ENCODE measurements around the gene WWC2.
"Not testable (repeated sequence)": the region's sequence is repeated elsewhere in the genome, so short reads cannot be mapped to it uniquely, and the experiment has no call there.

Gene WWC2

DNA sequence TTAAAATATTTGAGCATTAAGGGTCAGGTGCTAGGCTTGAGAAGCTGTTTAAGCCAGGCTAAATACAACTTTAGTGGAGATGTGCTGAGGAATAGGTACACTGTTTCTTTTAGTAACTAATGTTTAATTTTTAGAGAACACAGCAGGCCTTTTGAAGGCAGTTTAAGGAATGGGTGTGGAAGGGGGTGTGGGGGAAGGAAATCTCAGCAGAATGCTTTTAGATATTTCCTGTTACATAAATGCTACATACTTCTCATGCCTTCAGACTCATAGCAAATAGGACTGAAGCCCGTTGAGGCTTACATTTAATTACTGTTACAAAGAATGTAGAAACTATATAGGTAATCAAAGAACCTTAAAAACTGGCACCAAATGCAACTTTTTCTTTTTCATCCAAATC lies 66.3 kb downstream of the WWC2 start:
- in situ Hi-C loops (cut with MboI; ENCODE audit: low sequenced_read_pairs): no loop called here

DNA sequence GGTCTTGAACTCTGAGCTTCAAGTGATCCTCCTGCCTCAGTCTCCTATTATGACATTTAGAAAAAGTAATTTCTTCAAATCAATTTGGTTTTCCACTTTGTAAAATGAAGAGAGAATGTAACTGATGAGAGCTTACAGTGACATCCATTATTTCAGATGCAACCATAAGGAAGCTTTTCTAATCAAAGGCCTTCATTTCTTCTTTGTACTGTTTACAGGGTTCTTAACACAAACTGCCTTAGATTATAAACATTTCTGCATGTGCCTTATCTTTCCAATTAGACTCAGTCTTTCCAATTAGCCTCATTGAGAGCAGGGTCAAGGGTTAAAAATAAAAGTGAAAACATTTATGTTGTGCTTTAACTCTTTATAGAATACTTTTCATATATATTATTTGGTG lies 71.8 kb downstream of the WWC2 start:
- in situ Hi-C loops (cut with MboI; ENCODE audit: low sequenced_read_pairs): no loop called here

DNA sequence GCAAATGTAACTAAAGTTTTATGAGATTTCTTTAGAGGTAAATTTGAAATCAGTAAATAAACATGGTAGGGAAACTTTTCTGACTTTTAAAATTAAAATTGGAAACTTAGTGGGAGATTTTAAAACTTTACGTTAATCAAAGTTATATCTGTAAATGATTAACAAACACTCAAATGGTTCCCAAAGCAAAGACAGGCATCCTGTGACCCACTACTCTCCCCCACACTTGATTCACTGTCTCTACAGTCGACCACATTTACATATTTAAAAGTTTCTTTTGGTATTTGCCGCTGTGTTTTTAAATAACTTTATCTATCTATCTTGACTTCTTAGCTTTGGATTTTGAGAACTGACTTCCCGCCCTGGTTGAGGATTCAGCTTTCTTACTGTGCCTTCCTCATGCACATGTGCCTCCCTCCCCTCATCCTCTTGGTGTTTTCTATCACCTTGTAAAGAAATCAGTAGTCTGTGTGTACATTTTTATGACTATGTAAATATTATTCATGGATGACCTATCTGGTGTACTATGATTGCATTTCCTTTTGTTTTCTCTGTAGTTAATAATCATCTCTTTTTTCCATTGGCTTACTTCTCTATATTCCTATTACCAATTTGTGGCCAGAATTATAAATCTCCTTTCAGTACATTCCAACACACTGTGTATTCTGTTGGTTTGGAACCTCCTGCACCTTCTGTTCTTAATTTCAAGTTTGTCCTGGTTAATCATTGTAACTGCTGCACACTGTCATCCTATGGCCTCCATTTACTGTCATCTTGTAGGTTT lies 72.6 kb downstream of the WWC2 start:
- in situ Hi-C loops (cut with MboI; ENCODE audit: low sequenced_read_pairs): no loop called here

DNA sequence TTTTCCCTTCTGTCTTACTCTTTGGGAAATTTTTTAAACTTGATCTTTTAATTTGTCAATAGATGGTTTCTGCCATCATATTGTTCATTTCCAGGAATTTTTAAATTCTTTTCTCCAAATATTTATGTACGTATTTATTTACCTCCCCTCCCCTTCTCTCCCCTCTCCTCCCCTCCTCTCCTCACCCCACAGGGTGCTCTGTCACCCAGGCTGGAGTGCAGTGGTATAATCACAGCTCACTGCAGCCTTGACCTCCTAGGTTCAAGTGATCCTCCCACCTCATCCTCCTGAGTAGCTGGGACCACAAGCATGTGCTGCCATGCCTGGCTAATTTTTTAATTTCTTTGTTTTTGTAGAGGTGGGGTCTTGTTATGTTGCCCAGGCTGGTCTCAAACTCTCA lies 73.8 kb downstream of the WWC2 start:
- in situ Hi-C loops (cut with MboI; ENCODE audit: low sequenced_read_pairs): no loop called here

DNA sequence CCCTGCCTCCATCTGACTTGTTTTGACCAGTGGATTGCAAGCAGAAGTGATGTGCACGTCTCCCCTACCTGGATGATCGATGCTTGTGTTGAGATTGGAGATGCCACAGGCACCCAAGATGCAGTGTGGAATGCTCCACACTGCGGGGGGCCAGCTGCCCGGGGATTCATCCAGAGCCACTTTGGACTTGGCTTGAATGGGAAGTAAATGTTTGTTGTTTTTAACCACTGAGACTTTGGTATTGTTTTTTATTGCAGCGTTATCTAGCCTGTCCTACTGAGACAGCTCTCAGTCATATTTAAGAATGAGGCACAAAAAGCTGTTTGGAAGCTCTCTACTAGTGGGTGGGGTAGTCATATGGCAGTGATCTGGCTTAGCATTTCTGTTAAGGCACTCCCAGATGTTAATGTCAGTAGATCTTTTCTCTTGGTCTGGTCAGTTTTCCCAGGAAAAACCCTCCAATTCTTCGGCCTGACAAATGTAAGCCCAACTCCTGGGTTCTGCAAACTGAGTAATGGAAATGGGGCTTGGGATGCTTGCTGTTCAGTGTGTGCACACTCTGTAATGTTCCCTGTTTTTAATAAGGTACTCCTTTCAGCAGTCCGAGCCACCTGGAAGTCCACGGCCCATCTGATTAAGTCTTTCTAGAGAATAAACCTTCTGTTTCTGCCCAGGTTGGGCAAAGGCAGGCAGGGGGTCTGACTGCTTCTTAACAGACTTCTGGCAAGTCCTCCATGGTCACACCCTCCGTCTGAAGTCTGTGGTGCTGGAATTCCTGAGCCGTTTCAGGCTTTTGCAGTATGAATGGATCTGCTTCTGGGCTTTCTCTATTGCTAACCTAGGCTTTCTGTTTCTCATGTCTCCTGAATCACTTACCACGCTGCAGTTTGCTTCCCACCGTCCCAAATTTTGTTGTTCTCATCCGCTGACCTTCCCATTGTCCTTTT lies 74.8 kb downstream of the WWC2 start:
- in situ Hi-C loops (cut with MboI; ENCODE audit: low sequenced_read_pairs): no loop called here

DNA sequence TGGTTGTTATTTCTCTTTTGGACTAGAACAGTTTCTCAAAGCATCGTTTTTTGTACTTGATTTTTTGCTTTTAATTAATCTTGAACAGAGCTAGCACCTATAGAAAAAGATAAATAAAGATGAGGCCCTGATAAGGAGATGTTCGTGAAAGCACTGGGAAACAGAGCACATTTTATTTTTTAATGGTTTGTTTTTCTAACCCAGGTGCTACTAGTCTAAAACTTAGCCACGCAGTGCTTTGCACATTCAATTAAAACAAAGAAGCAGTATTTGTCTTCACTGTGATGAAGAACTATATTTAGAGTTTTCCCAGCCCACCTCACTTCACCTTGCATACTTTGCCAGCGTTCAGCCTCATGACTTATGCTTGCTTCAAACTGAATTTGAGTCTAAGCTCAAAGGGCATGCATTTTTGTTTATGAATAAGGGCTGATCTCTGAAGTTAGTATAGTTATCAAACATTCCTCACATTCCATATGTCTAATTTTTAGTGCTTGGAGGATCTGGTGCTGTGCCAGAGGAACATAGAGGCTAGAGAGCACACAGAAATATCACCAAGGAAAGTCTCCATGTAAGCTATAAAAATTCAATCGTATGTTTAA lies 76.7 kb downstream of the WWC2 start:
- in situ Hi-C loops (cut with MboI; ENCODE audit: low sequenced_read_pairs): no loop called here

DNA sequence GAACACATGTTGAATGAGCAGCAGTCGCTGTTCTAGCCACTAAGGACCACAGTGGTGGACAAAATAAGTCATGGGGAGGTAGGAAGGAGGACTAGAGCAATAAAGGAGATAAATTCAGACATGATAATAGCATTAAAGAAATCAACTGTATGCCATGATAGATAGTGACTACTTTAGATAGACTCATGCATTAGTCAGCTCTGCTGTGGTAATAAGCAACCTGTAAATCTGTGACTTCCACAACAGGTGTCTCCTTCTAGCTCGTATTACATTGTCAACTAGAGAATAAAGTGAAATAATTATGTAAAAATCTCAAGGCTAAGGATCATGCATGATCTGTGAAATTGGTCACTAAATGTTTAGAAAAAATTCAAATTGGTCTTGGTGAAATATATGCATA lies 77.9 kb downstream of the WWC2 start:
- in situ Hi-C loops (cut with MboI; ENCODE audit: low sequenced_read_pairs): no loop called here

DNA sequence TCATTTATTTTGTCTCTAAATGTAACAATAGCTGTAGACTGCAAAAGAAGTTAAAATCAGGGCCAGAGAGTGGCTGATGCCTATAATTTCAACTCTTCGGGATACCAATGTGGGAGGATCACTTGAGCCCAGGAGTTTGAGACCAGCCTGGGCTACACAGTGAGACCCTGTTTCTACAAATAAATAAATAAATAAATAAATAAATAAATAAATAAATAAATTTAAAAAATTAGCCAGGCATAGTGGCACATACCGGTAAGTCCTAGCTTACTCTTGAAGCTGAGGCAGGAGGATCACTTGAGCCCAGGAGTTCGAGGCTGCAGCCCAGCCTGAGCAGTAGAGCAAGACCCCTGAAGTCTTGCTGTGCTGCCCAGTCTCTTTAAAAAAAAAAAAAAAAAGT lies 79.1 kb downstream of the WWC2 start:
- in situ Hi-C loops (cut with MboI; ENCODE audit: low sequenced_read_pairs): no loop called here

DNA sequence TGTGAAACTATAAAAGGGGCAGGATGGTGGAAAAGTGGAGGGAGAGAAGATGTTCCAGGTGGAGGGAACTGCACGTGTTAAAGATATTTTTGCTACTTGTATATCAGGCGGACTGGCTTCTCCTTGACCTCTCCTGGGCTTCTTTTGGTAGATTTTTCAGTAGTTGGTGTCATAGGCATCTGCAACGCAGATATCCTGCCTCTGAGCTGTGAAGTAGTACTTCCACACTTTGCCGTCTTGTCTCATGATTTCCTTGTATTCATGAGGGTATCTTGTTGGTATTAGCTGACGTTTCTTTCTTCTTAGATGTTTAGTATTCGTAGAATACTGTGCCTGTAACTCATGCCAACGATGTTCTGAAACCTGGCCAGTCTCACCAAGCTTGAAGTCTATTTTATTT lies 81.0 kb downstream of the WWC2 start:
- in situ Hi-C loops (cut with MboI; ENCODE audit: low sequenced_read_pairs): no loop called here

DNA sequence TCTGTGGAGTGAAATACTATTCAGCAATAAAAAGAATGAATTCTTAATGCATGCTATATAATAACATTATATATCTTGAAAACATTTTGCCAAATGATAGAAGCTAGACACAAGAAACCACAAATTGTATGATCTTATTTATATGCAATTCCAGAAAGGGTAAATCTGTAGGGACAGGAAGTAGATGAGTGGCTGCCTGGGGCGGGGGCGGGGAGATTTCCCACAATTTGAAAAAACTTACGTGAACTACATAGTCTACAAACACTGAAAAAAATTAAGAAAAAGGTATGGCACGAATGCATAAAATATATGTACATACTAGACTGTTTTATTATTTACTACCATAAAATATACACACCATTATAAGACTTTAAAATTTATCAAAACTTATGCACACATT lies 81.6 kb downstream of the WWC2 start:
- in situ Hi-C loops (cut with MboI; ENCODE audit: low sequenced_read_pairs): no loop called here

DNA sequence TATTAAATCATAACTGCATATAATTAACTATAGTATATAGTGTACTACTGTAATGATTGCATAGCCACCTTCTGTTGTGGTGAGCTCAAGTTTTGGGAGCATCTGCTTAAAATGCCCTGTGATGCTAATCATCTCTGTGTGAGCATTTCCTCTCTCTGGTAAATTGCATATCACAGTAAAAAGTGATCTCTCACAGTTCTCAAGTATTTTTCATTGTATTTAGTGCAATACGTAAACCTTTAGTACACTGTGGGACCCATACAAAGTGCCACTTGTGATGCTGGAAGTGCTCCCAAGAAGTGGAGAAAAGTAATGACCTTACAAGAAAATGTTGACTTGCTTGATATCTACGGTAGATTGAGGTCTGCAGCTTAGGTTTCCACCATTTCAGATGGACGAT lies 82.0 kb downstream of the WWC2 start:
- in situ Hi-C loops (cut with MboI; ENCODE audit: low sequenced_read_pairs): no loop called here

DNA sequence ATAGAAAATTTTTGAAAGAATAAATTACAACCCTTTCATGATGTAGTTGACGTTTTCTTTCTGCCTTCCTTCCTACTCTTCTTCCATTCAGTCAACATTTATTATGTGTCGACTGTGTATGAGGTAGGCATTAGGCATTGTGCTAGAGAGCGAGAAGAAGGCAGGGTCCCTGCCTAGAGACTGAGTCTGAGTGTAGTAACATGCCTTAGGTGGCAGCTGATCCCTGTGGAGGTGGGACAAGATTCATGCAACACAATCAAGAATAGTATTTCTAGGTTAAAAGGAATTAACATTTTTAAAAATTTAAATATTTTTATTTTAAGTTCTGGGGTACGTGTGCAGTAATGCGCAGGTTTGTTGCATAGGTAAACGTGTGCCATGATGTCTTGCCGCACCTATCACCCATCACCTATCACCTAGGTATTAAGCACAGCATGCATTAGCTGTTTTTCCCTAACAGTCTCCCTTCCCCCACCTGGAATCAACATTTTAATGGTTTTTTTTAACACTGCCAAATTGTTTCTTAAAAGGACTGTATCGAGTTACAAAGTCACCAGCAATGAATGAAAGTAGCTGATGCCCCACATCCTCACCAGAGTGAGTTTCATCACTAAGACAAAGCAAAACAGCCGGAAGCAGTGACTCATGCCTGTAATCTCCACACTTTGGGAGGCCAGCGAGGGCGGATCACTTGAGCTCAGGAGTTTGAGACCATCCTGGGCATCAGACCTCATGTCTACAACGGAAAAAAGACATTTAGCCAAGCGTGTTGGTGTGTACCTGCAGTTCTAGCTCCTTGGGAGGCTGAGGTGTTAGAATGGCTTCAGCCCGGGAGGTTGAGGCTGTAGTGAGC lies 84.0 kb downstream of the WWC2 start:
- in situ Hi-C loops (cut with MboI; ENCODE audit: low sequenced_read_pairs): no loop called here

DNA sequence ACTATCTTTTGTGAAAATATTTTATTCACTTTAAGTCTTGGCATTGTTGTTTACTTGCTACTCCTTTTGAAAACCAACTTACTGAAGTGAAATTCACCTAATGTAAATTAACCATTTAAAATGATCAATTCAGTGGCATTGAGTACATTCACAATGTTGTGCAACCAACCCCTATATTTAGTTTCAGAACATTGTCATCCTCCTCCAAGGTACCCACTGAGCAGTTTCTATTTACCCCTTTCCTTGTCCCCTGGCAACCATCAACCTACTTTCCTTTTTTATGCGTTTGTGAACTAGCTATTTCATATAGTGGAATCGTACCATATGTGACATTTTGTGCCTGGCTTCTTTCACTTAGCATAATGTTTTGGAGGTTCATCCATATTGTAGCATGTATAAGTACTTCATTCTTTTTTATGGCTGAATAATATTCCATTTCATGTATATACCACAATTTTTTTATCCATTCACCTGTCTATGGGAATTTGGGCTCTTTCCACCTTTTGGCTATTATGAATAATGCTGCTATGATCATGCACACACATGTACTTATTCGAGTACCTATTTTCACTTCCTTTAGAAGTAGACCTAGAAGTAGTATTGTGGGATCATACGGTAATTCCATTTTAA lies 85.0 kb downstream of the WWC2 start:
- in situ Hi-C loops (cut with MboI; ENCODE audit: low sequenced_read_pairs): no loop called here

DNA sequence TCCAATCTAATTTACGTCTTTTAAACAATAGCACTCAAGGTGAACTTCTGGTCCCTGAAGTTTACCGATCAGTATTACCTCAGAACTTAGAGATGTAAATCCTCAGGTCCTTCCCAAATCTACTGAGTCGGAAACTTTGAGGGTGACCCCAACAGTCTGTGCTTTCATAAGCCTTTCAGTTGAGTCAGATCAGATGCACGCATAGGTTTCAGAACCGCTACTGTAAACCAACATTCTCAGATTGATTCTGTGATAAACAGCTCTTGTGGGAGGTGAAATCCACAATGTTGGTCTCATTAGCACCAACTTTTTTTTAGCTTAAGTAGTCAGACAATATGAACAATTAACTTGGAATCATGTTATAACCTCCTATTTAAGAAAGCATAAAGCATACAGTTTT lies 86.0 kb downstream of the WWC2 start:
- in situ Hi-C loops (cut with MboI; ENCODE audit: low sequenced_read_pairs): no loop called here

DNA sequence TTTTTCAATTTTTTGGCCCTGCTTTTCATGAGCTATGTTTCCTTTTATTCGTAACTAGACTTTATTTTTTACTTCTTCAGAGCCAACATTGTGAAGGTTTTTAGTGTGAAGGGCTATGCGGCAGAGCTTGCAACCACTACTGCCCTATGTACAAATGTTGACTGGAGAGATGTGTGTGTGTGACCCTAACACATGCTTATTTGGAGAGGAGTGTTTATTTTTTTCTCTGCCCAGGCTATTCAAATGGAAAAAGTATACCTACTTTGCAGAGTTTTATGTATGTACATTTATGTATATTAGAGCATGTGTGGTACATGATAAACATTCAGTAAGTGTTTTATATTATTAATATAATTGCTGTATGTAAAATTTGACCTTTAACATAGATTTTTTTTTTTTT lies 86.5 kb downstream of the WWC2 start:
- in situ Hi-C loops (cut with MboI; ENCODE audit: low sequenced_read_pairs): no loop called here

DNA sequence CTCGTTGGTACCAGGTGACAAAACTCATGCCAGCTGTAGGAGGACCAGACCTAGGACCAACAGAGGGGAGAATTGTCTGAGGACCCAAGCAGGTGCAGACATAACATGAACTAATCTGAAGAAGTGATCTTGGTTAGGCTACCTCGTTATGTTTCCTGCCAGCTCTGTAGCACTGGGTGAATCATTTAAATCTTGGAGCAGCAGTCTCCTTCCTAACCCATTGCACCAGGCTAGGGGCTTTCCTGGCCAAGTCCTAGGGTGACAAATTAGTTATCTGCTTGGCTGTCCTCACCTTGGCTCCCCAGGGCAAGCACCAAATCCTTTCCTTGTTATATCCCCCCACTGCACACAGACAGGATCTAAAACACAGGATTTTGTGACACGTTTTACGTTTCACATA lies 87.8 kb downstream of the WWC2 start:
- in situ Hi-C loops (cut with MboI; ENCODE audit: low sequenced_read_pairs): no loop called here

DNA sequence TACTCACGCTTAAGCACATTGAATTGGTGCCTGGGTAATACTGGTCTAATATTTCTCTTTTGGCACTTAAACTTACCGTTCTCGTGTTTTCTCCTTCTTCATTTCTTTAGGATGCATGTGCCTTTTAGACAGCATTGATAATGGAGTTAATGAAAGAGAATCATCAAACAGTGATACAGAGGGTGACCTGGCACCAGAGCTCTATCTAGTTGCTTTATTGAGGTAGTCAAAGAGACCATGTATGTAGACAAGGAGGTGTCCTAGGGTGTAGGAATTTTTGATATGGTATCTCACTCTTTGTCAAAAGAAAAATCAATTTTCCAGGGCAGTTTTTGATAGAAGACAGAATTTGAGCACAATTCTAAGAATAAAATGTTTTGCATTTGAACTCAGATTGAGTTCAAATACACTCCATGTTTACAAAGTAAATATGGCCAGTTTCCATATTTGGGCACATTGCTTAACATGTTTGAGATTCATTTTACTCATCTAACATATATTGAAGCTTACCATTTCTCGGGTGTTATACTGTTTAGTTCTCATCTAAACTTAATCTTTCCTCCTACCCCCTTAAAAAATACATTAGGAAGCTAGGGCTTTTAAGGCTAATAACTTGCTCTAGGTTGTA lies 92.0 kb downstream of the WWC2 start:
- in situ Hi-C loops (cut with MboI; ENCODE audit: low sequenced_read_pairs): no loop called here

DNA sequence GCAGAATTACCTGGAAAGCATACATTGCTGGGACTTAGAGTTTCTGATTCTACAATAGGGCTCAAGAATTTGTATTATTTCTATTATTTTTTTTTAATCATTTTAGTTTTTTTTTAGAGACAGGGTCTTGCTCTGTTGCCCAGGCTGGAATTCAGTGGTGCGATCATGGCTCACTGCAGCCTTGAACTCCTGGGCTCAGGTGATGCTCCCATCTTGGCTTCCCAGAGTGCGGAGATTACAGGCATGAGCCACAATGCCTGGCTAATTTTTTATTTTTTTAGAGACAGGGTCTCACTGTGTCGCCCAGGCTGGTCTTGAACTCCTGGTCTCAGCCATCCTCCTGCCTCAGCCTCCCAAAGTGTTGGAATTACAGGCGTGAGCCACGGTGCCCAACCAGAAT lies 92.6 kb downstream of the WWC2 start:
- in situ Hi-C loops (cut with MboI; ENCODE audit: low sequenced_read_pairs): no loop called here

DNA sequence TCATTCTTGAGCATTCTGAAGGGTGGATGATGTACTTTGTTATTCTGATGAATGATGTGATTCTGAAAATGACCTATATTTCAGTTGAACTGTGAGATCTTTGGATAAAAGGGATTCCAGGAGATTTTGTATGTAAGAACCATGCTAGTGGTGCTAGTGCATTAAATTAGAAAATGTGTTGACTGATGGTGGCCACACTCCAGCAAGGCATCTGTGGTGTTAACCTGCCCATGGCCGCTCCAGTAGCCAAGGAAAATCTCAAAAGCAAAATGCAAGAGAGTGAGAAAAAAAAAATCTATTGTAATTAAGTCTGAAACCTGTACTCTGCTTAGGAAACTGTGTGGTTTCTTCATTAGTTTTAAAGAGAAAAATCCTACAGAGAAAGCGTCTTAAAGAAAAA lies 93.5 kb downstream of the WWC2 start:
- in situ Hi-C loops (cut with MboI; ENCODE audit: low sequenced_read_pairs): no loop called here

DNA sequence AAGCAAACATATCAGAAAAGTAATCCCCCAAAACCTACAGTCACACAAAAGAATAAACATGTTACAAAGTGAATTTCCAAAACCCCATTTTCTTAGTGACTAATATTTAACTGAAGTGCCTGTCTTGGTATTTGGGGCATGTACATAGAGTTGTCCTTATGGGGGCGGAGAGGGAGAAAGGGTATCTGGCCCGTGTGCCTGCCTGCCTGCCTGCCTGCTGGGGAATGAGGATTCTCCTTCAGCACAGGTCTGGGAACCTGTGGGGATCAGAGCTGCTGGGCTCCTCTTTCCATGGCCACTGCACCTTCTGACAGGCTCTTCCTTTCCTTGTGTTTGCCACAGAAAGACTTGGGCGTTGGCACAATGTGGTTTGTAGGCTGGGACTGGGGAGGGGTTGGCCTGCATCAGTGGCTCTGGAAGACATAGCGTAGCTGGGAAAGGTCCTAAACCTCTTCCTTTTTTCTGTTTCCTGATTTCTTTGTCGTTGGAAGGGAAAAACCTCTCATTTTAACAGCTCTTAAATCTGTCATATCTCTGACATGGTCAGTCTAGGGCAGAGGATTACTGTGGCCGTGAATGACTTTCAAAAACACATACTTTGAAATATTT lies 94.8 kb downstream of the WWC2 start:
- in situ Hi-C loops (cut with MboI; ENCODE audit: low sequenced_read_pairs): not testable (repeated sequence)
